Stimulated activated CD8-positive, alpha-beta memory T cell treated with anti-CD3 and anti-CD28 coated beads, Interleukin-4, amount 100 ng/mL, for 48 hours (primary cell): Measurements from ENCODE around the gene COL6A2.

ENCODE experiments used
- DNase-seq: peaks from one replicate; pipeline ENCODE4 v3.0.0-alpha.2; 2020

COL6A2 gene

DNA sequence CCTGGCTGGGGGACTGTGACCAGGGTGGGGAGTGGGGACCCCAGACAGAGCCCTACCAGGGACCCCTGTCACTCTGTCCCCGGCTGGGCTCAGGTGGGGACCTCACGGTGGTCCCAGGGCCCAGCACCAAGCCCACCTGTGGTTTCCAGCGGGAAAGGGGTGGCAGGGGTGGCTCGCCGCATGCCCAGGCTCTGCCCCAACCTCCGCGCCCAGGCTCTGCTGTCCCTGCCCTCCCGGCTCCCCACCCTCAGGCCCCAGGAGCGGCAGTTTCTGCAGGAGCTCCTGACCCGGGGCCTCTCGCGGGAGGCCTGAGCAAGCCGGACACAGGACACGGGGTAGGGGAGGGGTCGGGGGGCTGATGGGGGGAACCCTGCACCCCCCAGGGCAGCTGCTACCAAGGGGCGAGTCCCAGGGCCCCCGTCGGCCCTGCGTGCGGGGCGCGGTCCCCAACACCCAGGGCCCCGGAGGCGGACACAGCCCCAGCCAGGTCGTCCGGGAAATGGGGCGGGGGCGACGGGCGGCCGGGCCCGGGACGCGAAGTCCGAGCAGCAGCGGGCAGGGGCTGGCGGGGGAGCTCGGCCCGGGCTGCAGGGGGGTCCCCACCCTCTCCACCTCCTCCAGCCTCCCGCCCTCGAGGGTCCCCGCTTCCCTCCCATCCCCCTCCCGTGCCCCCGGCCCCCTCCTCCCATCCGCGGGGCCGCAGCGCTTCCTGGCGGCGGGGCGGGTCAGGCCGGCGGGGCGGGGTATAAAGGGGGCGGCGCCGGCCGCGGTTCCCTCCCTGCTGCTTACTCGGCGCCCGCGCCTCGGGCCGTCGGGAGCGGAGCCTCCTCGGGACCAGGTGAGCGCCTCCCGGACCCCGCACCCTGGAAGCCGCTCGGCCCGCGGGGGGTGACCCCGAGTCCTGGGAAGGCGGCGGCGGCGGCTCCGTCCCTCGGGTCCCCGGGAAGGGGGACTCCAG lies at the start of gene COL6A2:
Gene COL6A2 (plus strand): TSS at position 777 of the 958 bp plus-strand sequence.
- DNase-seq = peak; percentile 74

DNA sequence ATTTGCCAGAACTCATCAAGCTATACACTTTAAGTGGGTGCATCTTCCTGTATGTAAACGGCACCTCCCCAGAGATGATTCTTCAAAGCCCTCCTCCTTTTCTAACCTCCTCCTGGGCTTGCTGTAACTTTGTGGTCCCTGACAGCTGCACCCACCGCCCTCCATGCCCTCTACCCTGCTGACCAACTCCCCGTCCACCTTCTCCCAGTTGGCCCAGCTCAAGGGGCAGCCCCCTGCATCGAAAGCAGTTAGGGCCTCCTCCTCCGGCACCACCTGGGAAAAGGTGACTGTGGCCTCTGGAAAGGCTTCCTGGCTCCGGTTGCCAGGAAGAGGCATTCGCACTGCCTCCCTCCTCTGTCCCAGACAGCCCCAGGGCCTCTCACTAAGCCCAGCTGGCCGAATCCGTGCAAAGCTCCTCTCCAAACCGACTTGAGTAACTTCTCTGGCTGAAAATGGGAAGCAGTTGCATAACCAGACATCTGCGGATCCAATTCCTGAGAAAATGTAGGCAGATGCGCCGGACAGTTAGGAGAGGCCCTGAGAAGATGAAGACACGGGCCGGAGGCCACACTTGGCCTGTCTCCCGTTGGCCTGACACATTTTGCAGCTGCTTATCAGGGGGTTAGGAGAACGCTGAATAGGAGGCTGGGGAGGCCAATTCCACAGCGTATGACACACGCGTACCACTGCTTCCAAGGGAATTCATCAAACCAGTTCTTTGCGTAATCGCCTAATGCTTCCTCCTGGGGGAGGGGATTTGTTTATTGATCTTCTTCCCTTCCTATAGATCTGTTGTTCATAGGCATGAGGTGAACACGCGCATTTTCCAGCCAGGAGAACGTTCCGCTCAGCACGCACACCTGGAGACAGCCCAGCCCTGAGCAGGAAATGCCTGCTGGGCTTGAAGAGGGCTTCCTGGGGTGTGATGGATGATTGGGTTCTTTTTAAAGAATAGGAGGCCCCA lies 48.7 kb upstream of the COL6A2 start:
- no peak for DNase-seq

- no peak for DNase-seq
Measured at GRCh38 chr21:46049890-46050667, 47.8 kb upstream of the COL6A2 start.

- DNase-seq = no peak
Measured at GRCh38 chr21:46050668-46051378, 47.1 kb upstream of the COL6A2 start.

DNA sequence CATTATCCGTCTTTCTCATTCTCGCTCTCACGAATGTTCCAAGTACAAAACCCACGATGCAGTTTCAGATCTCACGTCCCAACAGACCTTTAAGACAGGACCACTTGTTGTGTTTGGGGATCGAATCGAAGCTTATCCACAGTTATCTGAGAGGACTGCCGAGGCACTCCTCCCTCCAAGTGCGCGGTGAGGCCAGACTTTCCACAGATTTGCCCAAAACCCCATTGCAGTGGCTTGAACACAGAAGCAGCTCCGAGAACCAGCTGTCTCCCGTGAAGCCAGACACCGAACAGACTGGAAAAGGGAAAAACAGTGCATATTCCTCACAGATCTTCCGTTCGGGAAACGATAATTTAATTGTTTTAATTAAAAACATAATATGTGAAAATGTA lies 46.5 kb upstream of the COL6A2 start:
- DNase-seq = no peak

GRCh38 chr21:46051821-46052675 lies 45.9 kb upstream of the COL6A2 start:
- no peak for DNase-seq

DNA sequence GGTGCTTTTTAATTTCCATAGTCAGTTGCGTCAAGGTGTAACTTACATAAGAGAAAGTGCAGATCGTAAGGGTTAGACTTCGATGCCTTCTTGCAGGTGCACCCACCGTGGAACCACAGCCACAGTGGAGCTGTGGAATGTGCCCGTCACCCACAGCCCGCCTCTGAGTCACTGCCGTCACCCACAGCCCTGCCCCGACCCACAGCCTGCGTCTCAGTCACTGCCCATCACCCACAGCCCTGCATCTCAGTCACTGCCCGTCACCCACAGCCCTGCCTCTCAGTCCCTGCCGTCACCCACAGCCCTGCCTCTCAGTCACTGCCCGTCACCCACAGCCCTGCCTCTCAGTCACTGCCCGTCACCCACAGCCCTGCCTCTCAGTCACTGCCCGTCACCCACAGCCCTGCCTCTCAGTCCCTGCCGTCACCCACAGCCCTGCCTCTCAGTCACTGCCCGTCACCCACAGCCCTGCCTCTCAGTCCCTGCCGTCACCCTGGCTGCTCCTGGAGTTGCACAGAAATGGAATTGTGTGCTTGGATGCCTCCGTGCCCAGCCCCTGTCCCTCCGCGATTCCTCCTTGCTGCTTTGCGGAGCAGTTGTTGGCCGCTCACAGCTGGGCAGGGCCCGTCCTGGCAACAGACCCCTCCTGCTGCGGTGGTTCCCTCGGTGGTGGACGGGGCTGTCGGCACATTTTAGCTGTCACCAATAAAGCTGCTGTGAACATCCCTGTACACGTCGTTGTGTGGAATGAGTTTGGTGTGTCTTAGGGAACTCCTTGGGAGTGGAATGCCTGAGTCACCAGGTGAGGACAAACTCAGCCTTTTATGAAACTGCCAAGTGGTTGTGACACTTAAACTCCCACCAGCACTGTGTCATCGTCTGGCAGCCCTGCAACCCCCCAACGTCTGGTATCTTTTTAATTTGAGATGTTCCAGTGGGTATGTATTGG lies 44.9 kb upstream of the COL6A2 start:
- DNase-seq = peak; percentile 74

GRCh38 chr21:46054031-46054430 lies 43.9 kb upstream of the COL6A2 start:
- peak; percentile 22 for DNase-seq

- peak; percentile 22 for DNase-seq
Measured at GRCh38 chr21:46054451-46054881, 43.4 kb upstream of the COL6A2 start.

GRCh38 chr21:46055863-46056281 lies 42.0 kb upstream of the COL6A2 start:
- peak; percentile 19 for DNase-seq

DNA sequence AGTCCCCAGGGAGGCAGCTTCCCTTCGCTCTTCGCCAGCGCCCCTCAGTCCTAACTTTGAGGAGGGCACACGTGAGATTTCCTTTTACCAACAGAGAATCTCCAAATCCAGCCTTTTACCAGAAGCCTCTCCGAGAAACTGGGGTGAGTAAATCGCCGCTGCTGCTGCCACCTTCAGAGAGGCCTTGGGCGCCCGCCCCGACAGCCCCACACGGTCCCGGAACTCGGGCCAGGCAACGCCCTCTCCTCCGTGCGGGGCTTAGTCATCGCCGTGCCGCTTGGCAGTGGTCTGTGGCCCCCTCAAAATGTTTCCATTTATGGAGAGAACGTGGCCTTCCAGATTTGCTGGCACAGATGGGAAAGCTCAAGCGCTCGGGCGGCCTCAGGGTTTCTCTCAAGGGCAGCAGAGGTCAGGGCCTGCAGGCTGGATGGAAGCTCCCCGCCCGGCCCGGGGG lies 41.4 kb upstream of the COL6A2 start:
- DNase-seq = peak; percentile 59

GRCh38 chr21:46057111-46057709 lies 40.7 kb upstream of the COL6A2 start:
- peak; percentile 73 for DNase-seq

DNA sequence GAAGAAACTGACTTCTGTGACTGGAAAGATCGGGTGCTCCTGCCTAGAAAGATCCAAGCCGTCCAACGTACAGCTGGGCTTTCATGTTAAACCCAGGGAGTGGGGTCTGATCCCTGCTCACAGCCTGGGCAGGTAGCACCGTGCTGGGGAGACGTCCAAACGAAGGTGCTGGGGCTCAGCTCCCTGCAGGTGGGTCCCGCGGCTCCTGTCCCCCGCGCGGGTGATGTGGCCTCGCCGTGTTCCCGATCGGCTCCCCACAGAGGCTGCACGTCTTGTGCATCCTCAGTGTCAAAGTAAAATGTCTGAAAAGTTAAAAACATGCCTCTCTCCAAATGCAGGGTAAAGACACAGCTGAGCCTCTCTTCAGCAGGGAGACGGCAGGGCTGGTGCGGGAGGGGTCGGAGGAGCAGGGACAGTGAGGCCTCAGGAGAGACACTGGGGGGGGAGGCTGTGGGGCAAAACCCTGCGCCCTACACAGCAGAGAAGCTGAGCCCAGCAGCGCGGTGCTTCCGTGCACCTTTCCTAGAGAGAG lies 40.1 kb upstream of the COL6A2 start:
- peak; percentile 22 for DNase-seq

DNA sequence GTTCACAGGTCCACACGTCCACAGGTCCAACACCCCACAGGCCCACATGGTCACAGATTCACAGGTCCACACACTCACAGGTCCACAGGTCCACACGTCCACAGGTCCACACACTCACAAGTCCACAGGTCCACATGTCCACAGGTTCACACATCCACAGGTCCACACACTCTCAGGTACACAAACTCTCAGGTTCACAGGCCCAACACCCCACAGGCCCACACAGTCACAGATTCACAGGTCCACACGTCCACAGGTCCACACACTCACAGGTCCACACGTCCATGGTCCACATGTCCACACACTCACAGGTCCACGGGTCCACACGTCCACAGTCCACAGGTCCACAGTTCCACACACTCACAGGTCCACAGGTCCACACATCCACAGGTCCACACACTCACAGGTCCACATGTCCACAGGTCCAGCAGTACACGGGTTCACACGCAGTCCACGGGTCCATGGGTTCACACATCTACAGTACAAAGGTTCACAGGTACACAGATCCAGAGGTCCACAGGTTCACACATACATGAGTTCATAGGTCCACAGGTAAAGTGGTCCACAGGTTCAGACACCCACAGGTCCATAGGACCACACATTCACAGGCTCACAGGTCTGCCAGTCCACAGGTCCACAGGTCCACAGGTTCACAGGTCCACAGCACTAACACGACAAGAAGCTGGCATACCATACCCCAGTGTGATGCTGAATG lies 39.3 kb upstream of the COL6A2 start:
- peak; percentile 20 for DNase-seq

DNA sequence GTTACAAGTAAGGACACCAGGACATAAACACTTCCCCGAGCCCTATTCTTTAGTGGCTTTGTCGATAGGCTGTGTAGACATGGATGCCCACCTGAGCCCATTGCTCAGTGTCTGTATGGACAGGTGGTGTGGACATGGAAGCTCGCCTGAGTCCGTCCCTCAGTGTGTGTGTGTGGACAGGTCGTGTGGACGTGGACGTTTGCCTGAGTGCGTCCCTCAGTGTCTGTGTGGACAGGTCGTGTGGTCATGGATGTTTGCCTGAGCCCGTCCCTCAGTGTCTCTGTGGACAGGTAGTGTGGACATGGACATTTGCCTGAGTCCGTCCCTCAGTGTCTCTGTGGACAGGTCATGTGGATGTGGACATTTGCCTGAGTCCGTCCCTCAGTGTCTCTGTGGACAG lies 38.7 kb upstream of the COL6A2 start:
- peak; percentile 11 for DNase-seq

- peak; percentile 17 for DNase-seq
Measured at GRCh38 chr21:46059711-46060455, 38.0 kb upstream of the COL6A2 start.

DNA sequence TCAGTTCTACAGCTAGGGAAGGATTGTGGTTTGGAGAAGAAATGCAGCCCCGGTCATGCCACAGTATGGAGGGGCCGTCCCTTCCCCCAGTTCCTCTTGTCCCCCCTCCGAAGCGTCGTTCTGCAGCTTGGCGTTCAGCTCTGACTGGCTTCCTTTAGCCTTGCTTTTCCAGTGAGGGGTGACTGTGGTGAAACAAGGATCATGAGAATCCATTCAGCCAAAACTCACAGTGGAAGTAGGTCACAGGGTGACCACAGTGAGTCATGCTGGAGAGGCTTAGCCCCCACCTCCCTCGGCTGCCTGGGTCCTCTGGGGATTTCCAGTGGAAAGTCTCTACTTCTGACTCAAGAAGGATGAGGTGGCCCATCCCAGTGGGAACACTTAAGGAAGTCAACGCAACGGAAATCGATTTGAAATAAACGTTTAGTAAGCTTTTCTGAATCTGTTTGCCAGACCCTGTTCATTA lies 37.3 kb upstream of the COL6A2 start:
- peak; percentile 61 for DNase-seq
